Smooth muscle cell of the coronary artery (primary cell): ENCODE data around the gene XAGE2. TPM values are rescaled to one million over a fixed set of nuclear protein-coding genes. Genes with fewer than 3 reads are reported as not detected.

ENCODE experiments used
- total RNA-seq: library from RNA; depleted of rRNA; stranded (reverse); fragments of >200 nt; gene quantifications from 2 replicates; pipeline ENCODE4 v1.2.3, GENCODE V29; 2014; ENCODE audit warnings: low replicate concordance

XAGE2 gene
- total RNA-seq = not detected in 2 replicates

DNA sequence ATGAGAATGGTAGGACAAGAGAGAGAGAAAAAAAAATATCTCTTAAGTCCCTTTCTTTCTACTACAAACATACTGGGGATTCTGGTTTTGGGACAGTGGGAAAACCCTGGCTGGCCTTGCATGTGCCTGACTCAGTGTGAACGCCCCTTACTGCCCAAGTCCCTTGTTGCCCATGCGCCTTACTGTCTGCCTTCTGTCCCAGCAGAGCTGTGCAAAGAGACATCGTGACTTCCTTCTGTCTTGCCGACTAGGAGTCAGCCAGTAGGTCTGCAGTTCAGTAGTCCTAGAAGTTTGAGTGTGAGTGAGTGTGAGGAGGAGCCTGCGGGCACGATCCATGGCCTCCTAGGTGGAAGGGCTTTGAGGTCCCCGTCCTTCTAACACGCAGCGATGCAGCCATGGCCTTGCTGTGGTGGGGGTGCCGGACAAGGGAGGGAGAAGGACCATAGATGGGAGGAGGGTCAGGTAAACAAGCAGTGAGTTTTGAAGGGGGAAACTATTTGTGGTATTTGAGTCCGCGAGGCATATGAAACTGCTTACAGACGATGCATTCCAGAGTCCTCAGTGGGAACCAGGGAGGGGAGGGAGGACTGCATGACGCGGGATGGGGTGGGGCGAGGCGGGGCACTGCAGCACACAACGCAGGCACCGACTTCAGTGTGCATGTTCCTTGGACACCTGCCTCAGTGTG, at the start of gene XAGE2:
XAGE2 (plus strand) TSS at position 654 of the 688 bp plus-strand sequence. CDS start 994 bp downstream, outside the sequence.

Other genes starting within 250 kb of the XAGE2 start
- gene MAGED4, start 184.1 kb upstream of the XAGE2 start, total RNA-seq = 9.8 and 22.5 TPM in 2 replicates
- gene XAGE1A, start 126.8 kb downstream of the XAGE2 start, total RNA-seq = not detected in 2 replicates
- gene XAGE1B, start 148.0 kb downstream of the XAGE2 start, total RNA-seq = not detected in 2 replicates